GM23338 (cell line): ENCODE measurements around the gene DGKB. TPM values are rescaled to one million over a fixed set of nuclear protein-coding genes. Genes with fewer than 3 reads are reported as not detected.

ENCODE experiments used
- ATAC-seq: fragments of 200-7000 bp; cut with Tn5 transposase; 3 replicates; pipeline ENCODE4 v1.9.1; 2020
- DNase-seq: peaks from one replicate; pipeline ENCODE4 v3.0.0-alpha.2; 2015; ENCODE audit warnings: low spot score
- H2AFZ ChIP-seq: fragments of 200-600 bp; sonication (generic); 2 replicates; pipeline ENCODE4 v1.8.0; 2016; ENCODE audit warnings: antibody characterized with exemption, mild to moderate bottlenecking, moderate library complexity
- H3F3A ChIP-seq: fragments of 200-600 bp; sonication (generic); replicated peaks from 2 replicates; pipeline ENCODE4 v1.8.0; 2017; ENCODE audit warnings: antibody characterized with exemption, mixed run types, low read depth
- H3K27ac ChIP-seq: fragments of 200-600 bp; sonication (generic); 2 replicates; pipeline ENCODE4 v1.6.1; 2016; ENCODE audit warnings: low read depth
- H3K27me3 ChIP-seq: fragments of 200-600 bp; sonication (generic); 2 replicates; pipeline ENCODE4 v1.8.0; 2016; ENCODE audit warnings: mild to moderate bottlenecking, mixed run types, moderate library complexity; ENCODE audit not compliant: insufficient read depth
- H3K36me3 ChIP-seq: fragments of 200-600 bp; sonication (generic); 2 replicates; pipeline ENCODE4 v1.8.0; 2016; ENCODE audit warnings: mild to moderate bottlenecking; ENCODE audit not compliant: insufficient read depth
- H3K4me1 ChIP-seq: fragments of 200-600 bp; sonication (generic); 2 replicates; pipeline ENCODE4 v1.8.0; 2016; ENCODE audit warnings: mild to moderate bottlenecking, moderate library complexity; ENCODE audit not compliant: insufficient read depth
- H3K4me2 ChIP-seq: fragments of 200-600 bp; sonication (generic); 2 replicates; pipeline ENCODE4 v1.7.1; 2017; ENCODE audit warnings: mixed run types
- H3K4me3 ChIP-seq: fragments of 200-600 bp; sonication (generic); 2 replicates; pipeline ENCODE4 v1.6.1; 2016; ENCODE audit warnings: mixed run types
- H3K79me2 ChIP-seq: fragments of 200-600 bp; sonication (generic); replicated peaks from 2 replicates; pipeline ENCODE4 v1.8.0; 2017; ENCODE audit warnings: mild to moderate bottlenecking; ENCODE audit not compliant: insufficient read depth
- H3K9me2 ChIP-seq: fragments of 200-600 bp; sonication (generic); 2 replicates; pipeline ENCODE4 v1.8.0; 2017; ENCODE audit not compliant: insufficient read depth
- H4K20me1 ChIP-seq: fragments of 200-600 bp; sonication (generic); replicated peaks from 2 replicates; pipeline ENCODE4 v1.8.0; 2017; ENCODE audit warnings: mild to moderate bottlenecking; ENCODE audit not compliant: insufficient read depth
- H3K27ac Mint-ChIP-seq: 2 replicates; pipeline ENCODE4 v1.8.0; 2020; ENCODE audit warnings: inconsistent platforms, mild to moderate bottlenecking, moderate library complexity, mixed read lengths
- H3K27me3 Mint-ChIP-seq: 3 replicates; pipeline ENCODE4 v1.8.0; 2022; ENCODE audit warnings: low read depth, mild to moderate bottlenecking, moderate library complexity, mixed read lengths, inconsistent platforms; ENCODE audit not compliant: insufficient read depth, poor library complexity
- H3K36me3 Mint-ChIP-seq: 3 replicates; pipeline ENCODE4 v1.8.0; 2021; ENCODE audit warnings: low read depth, mild to moderate bottlenecking, inconsistent platforms, moderate library complexity, mixed read lengths
- H3K4me1 Mint-ChIP-seq: 3 replicates; pipeline ENCODE4 v1.8.0; 2020; ENCODE audit warnings: mild to moderate bottlenecking, inconsistent platforms, mixed read lengths
- H3K4me3 Mint-ChIP-seq: 3 replicates; pipeline ENCODE4 v1.8.0; 2021; ENCODE audit warnings: moderate library complexity, mild to moderate bottlenecking, inconsistent platforms, mixed read lengths
- H3K9me3 Mint-ChIP-seq: 3 replicates; pipeline ENCODE4 v1.8.0; 2020; ENCODE audit warnings: moderate library complexity, mild to moderate bottlenecking, inconsistent platforms, mixed read lengths
- CTCF ChIP-seq, 2 experiments: fragments of 200-600 bp in 1 of 2; sonication (generic) in 1 of 2; conservative IDR thresholded peaks; 2 replicates each; pipeline versions ENCODE4 v1.5.1 to v1.6.1; 2016 to 2017; ENCODE audit warnings: antibody characterized with exemption in 2 of 2, low read depth in 2 of 2, mild to moderate bottlenecking in 2 of 2, moderate library complexity in 1 of 2
- ETS1 ChIP-seq: IDR thresholded peaks from 2 replicates; pipeline ENCODE4 v1.6.1; 2016; ENCODE audit warnings: antibody characterized with exemption
- EZH2 ChIP-seq: fragments of 200-600 bp; sonication (generic); IDR thresholded peaks from one replicate; pipeline ENCODE4 v1.8.0; 2017; ENCODE audit warnings: antibody characterized with exemption, mild to moderate bottlenecking, low read depth; ENCODE audit not compliant: unreplicated experiment
- NANOG ChIP-seq: IDR thresholded peaks from 2 replicates; pipeline ENCODE4 v1.6.1; 2016; ENCODE audit warnings: antibody characterized with exemption, borderline replicate concordance
- ZNF331 ChIP-seq: fragments of 250-450 bp; sonication (Bioruptor Pico); IDR thresholded peaks from 2 replicates; pipeline ENCODE4 v1.5.0; 2020; ENCODE audit warnings: low read depth, mild to moderate bottlenecking, moderate library complexity
- polyA plus RNA-seq: library from polyadenylated mRNA; unstranded; fragments of >200 nt; fragmentation: Nextera tagmentation; extraction: Ambion mirVana; gene quantifications from 2 replicates; pipeline ENCODE4 v1.2.1, GENCODE V29; 2016
- total RNA-seq: library from RNA; depleted of rRNA; stranded (reverse); fragments of >200 nt; shearing (Covaris generic); gene quantifications from 2 replicates; pipeline ENCODE4 v1.2.3, GENCODE V29; 2014
- TF ChIP-seq, protein P1 (sequence below): fragments of 250-450 bp; sonication (Bioruptor Pico); IDR thresholded peaks from 2 replicates; pipeline ENCODE4 v1.5.0; 2020; ENCODE audit warnings: mild to moderate bottlenecking, moderate library complexity

Gene DGKB
- total and polyA plus RNA-seq, 2 experiments from 2014 or later = 4.8 to 11.5 TPM

GRCh38 chr7:14449291-14449690 is 453.3 kb downstream of the DGKB start (continued):
- TF ChIP-seq, protein P1, sequence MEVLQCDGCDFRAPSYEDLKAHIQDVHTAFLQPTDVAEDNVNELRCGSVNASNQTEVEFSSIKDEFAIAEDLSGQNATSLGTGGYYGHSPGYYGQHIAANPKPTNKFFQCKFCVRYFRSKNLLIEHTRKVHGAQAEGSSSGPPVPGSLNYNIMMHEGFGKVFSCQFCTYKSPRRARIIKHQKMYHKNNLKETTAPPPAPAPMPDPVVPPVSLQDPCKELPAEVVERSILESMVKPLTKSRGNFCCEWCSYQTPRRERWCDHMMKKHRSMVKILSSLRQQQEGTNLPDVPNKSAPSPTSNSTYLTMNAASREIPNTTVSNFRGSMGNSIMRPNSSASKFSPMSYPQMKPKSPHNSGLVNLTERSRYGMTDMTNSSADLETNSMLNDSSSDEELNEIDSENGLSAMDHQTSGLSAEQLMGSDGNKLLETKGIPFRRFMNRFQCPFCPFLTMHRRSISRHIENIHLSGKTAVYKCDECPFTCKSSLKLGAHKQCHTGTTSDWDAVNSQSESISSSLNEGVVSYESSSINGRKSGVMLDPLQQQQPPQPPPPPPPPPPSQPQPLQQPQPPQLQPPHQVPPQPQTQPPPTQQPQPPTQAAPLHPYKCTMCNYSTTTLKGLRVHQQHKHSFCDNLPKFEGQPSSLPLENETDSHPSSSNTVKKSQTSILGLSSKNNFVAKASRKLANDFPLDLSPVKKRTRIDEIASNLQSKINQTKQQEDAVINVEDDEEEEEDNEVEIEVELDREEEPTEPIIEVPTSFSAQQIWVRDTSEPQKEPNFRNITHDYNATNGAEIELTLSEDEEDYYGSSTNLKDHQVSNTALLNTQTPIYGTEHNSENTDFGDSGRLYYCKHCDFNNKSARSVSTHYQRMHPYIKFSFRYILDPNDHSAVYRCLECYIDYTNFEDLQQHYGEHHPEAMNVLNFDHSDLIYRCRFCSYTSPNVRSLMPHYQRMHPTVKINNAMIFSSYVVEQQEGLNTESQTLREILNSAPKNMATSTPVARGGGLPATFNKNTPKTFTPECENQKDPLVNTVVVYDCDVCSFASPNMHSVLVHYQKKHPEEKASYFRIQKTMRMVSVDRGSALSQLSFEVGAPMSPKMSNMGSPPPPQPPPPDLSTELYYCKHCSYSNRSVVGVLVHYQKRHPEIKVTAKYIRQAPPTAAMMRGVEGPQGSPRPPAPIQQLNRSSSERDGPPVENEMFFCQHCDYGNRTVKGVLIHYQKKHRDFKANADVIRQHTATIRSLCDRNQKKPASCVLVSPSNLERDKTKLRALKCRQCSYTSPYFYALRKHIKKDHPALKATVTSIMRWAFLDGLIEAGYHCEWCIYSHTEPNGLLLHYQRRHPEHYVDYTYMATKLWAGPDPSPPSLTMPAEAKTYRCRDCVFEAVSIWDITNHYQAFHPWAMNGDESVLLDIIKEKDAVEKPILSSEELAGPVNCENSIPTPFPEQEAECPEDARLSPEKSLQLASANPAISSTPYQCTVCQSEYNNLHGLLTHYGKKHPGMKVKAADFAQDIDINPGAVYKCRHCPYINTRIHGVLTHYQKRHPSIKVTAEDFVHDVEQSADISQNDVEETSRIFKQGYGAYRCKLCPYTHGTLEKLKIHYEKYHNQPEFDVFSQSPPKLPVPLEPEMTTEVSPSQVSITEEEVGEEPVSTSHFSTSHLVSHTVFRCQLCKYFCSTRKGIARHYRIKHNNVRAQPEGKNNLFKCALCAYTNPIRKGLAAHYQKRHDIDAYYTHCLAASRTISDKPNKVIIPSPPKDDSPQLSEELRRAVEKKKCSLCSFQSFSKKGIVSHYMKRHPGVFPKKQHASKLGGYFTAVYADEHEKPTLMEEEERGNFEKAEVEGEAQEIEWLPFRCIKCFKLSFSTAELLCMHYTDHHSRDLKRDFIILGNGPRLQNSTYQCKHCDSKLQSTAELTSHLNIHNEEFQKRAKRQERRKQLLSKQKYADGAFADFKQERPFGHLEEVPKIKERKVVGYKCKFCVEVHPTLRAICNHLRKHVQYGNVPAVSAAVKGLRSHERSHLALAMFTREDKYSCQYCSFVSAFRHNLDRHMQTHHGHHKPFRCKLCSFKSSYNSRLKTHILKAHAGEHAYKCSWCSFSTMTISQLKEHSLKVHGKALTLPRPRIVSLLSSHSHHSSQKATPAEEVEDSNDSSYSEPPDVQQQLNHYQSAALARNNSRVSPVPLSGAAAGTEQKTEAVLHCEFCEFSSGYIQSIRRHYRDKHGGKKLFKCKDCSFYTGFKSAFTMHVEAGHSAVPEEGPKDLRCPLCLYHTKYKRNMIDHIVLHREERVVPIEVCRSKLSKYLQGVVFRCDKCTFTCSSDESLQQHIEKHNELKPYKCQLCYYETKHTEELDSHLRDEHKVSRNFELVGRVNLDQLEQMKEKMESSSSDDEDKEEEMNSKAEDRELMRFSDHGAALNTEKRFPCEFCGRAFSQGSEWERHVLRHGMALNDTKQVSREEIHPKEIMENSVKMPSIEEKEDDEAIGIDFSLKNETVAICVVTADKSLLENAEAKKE (CRISPR knock-in tag) = no peak
- TF ChIP-seq EZH2 = no peak
- no peak for TF ChIP-seq ZNF331

GRCh38 chr7:14446829-14447228 is 455.7 kb downstream of the DGKB start:
- H3K9me3 Mint-ChIP-seq = peaks cover 8% of the 10 kb centered on the region; the same call in 2 of the 3 replicates
- H3K27ac ChIP-seq = no peak overlapping the region
- no peaks in the 10 kb centered on the region for H3K79me2 ChIP-seq
- H3K36me3 Mint-ChIP-seq = peaks cover 6% of the 10 kb centered on the region; the same call in 2 of the 3 replicates
- H3K4me1 ChIP-seq = no peaks in the 10 kb centered on the region
- DNase-seq = no peak
- no peaks in the 10 kb centered on the region for H3K4me1 Mint-ChIP-seq
- no peak for TF ChIP-seq ETS1
- peak in 1 of 2 experiments; percentile 19; a peak in 2 of 4 replicates for TF ChIP-seq CTCF (conservative IDR thresholded peaks at IDR 0.05; ENCODE audit: low read depth in 2 of 2)
- no peak for TF ChIP-seq NANOG
- H4K20me1 ChIP-seq = no peaks in the 10 kb centered on the region
- no peak overlapping the region for H2AFZ ChIP-seq
- H3K27ac Mint-ChIP-seq = no peak overlapping the region
- H3K36me3 ChIP-seq = no peaks in the 10 kb centered on the region
- H3F3A ChIP-seq = no peaks in the 10 kb centered on the region
- no peaks in the 10 kb centered on the region for H3K27me3 ChIP-seq
- H3K9me2 ChIP-seq = peaks cover 5% of the 10 kb centered on the region; the same call in 1 of the 2 replicates
- H3K4me3 ChIP-seq = no peak overlapping the region
- no peak for ATAC-seq
- H3K27me3 Mint-ChIP-seq = no peaks in the 10 kb centered on the region
- no peak overlapping the region for H3K4me3 Mint-ChIP-seq
- H3K4me2 ChIP-seq = no peak overlapping the region
